Measurements from ENCODE around the gene LIPC. TPM values are rescaled to one million over a fixed set of nuclear protein-coding genes. Genes with fewer than 3 reads are reported as not detected.

The LIPC gene
- total and polyA plus RNA-seq, 2 donors (not counting 3 experiments of a cell fraction or from before 2014, with no cell fraction given) = not detected

GRCh38 chr15:58503139-58504027 is 71.6 kb downstream of the LIPC start:
- Histone ChIP-seq H2AFZ (ENCODE audit: low read depth, low read length) (no peak overlapping the region), H3K4me1 (ENCODE audit: control insufficient read depth, extremely low read depth, insufficient read depth, low read length) (no peaks in the 10 kb centered on the region), H3K36me3 (ENCODE audit: control insufficient read depth in 2 of 2, extremely low read depth in 1 of 2, insufficient read depth in 2 of 2, low read length in 2 of 2) (no peaks in the 10 kb centered on the region), H3K9me3 (replicated peaks; ENCODE audit: control insufficient read depth, insufficient read depth, low read length) (no peaks in the 10 kb centered on the region), H3K9me1 (replicated peaks; ENCODE audit: control insufficient read depth, extremely low read depth, insufficient read depth, low read length) (no peaks in the 10 kb centered on the region), H3K79me2 (ENCODE audit: control insufficient read depth, insufficient read depth, low read length) (no peaks in the 10 kb centered on the region), H3K4me3 (replicated peaks in 1 of 3; ENCODE audit: insufficient read depth in 1 of 3, low read depth in 1 of 3, low read length in 3 of 3) (no peak overlapping the region), H3K27ac (ENCODE audit: insufficient read depth, low read depth, low read length) (no peak overlapping the region), H3K27me3 (ENCODE audit: control insufficient read depth in 2 of 2, insufficient read depth in 2 of 2, low read length in 2 of 2) (no peaks in the 10 kb centered on the region), H4K20me1 (replicated peaks; ENCODE audit: control insufficient read depth, extremely low read depth, insufficient read depth, low read length) (no peaks in the 10 kb centered on the region), H3K4me2 (ENCODE audit: insufficient read depth, low read length) (no peak overlapping the region), H3K9ac (replicated peaks; ENCODE audit: extremely low read depth, insufficient read depth, low read length) (no peak overlapping the region)
- intact Hi-C loops (cut with micrococcal nuclease) = no loop called here
- TF ChIP-seq MAX (IDR thresholded peaks at IDR 0.05; ENCODE audit: insufficient read depth, insufficient read length) (no peak), JUN (IDR thresholded peaks at IDR 0.05; ENCODE audit: borderline replicate concordance, insufficient read depth, insufficient read length, low read depth) (no peak), POLR2A (IDR thresholded peaks at IDR 0.05; ENCODE audit: low read depth, low read length) (no peak), POLR2AphosphoS5 (IDR thresholded peaks at IDR 0.05; ENCODE audit: insufficient read depth, low read depth, low read length) (no peak), GATA2 (IDR thresholded peaks at IDR 0.05; ENCODE audit: insufficient read depth, insufficient read length, low read depth, low read length) (no peak), MYC (IDR thresholded peaks at IDR 0.05; ENCODE audit: low read depth, low read length) (no peak), EZH2 (IDR thresholded peaks at IDR 0.05; ENCODE audit: borderline replicate concordance, low read depth, low read length, severe bottlenecking) (no peak), FOS (IDR thresholded peaks at IDR 0.05; ENCODE audit: borderline replicate concordance, insufficient read depth, low read length) (no peak)
- TF ChIP-seq, protein P1, sequence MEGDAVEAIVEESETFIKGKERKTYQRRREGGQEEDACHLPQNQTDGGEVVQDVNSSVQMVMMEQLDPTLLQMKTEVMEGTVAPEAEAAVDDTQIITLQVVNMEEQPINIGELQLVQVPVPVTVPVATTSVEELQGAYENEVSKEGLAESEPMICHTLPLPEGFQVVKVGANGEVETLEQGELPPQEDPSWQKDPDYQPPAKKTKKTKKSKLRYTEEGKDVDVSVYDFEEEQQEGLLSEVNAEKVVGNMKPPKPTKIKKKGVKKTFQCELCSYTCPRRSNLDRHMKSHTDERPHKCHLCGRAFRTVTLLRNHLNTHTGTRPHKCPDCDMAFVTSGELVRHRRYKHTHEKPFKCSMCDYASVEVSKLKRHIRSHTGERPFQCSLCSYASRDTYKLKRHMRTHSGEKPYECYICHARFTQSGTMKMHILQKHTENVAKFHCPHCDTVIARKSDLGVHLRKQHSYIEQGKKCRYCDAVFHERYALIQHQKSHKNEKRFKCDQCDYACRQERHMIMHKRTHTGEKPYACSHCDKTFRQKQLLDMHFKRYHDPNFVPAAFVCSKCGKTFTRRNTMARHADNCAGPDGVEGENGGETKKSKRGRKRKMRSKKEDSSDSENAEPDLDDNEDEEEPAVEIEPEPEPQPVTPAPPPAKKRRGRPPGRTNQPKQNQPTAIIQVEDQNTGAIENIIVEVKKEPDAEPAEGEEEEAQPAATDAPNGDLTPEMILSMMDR (IDR thresholded peaks at IDR 0.05; ENCODE audit: extremely low read depth in 1 of 2, insufficient read depth in 1 of 2, low read depth in 1 of 2, low read length in 2 of 2) = no peak
- ChIA-PET POLR2A (interaction anchor here (0.7 kb wide), 1 partner anchor 81 kb away, joined by 4 read pairs; no protein-coding TSS in a partner anchor), CTCF (interaction anchor here (0.8 kb wide), 1 partner anchor 68 kb away, joined by 3 read pairs; no protein-coding TSS in a partner anchor)
- DNase-seq (ENCODE audit: low read depth, low spot score) (no peak), FAIRE-seq (no peak)
- no TSS peak for BruUV-seq (replicated peaks)
- dilution Hi-C loops (cut with MboI; ENCODE audit: extremely low pct_ligation_motif_present, low sequenced_read_pairs) = no loop called here

Measured in endothelial cell of umbilical vein (primary cell).